WTC11 (cell line): ENCODE results near the gene SOX15. TPM values are rescaled to one million over a fixed set of nuclear protein-coding genes. Genes with fewer than 3 reads are reported as not detected.

Experiments
- ATAC-seq: fragments of 200-7000 bp; cut with Tn5 transposase; 2 replicates; pipeline ENCODE4 v1.10.0; 2021; ENCODE audit warnings: mild to moderate bottlenecking, moderate library complexity
- CTCF ChIA-PET: fragments of 300-600 bp; sonication (Branson Sonifier 250); formaldehyde crosslinking; loops from one replicate; lab custom pipeline; 2021; ENCODE audit warnings: antibody characterized with exemption; lab: Charles Lee
- POLR2A ChIA-PET: fragments of 350-600 bp; sonication (Branson Sonifier 250); formaldehyde crosslinking; loops from one replicate; lab custom pipeline; 2021; ENCODE audit warnings: antibody characterized with exemption; lab: Charles Lee
- DNase-seq: peaks from one replicate; pipeline ENCODE4 v3.0.0; 2021; ENCODE audit warnings: low spot score
- H3K27ac Mint-ChIP-seq: 2 replicates; pipeline ENCODE4 v1.8.0; 2021; ENCODE audit warnings: mixed read lengths
- H3K27me3 Mint-ChIP-seq: 2 replicates; pipeline ENCODE4 v1.8.0; 2021; ENCODE audit warnings: low read depth, mild to moderate bottlenecking, moderate library complexity, mixed read lengths
- H3K36me3 Mint-ChIP-seq: 2 replicates; pipeline ENCODE4 v1.8.0; 2021; ENCODE audit warnings: mixed read lengths
- H3K4me1 Mint-ChIP-seq: 2 replicates; pipeline ENCODE4 v1.8.0; 2022; ENCODE audit warnings: mixed read lengths
- H3K4me3 Mint-ChIP-seq: 2 replicates; pipeline ENCODE4 v1.8.0; 2021; ENCODE audit warnings: mild to moderate bottlenecking, moderate library complexity, mixed read lengths
- H3K9me3 Mint-ChIP-seq: 2 replicates; pipeline ENCODE4 v1.8.0; 2021; ENCODE audit warnings: mixed read lengths
- ERG ChIP-seq: fragments of 250-450 bp; sonication (Bioruptor Pico); IDR thresholded peaks from 2 replicates; pipeline ENCODE4 v1.8.0; 2021; ENCODE audit warnings: mild to moderate bottlenecking
- ETV6 ChIP-seq: sonication (generic); formaldehyde crosslinking; IDR thresholded peaks from 2 replicates; pipeline ENCODE4 v1.8.1; 2022; ENCODE audit warnings: mild to moderate bottlenecking, missing genetic modification reagents
- FOXK1 ChIP-seq: sonication (generic); formaldehyde crosslinking; IDR thresholded peaks from 2 replicates; pipeline ENCODE4 v1.8.0; 2022; ENCODE audit warnings: mild to moderate bottlenecking, moderate library complexity, missing genetic modification reagents
- GRHL2 ChIP-seq: fragments of 250-450 bp; sonication (Bioruptor Pico); IDR thresholded peaks from 2 replicates; pipeline ENCODE4 v1.8.0; 2022; ENCODE audit warnings: mild to moderate bottlenecking, moderate library complexity; ENCODE audit not compliant: insufficient replicate concordance, severe bottlenecking
- GTF2I ChIP-seq: fragments of 250-450 bp; sonication (Bioruptor Pico); conservative IDR thresholded peaks from 2 replicates; pipeline ENCODE4 v1.4.0; 2021; ENCODE audit warnings: mild to moderate bottlenecking
- HMGXB4 ChIP-seq: sonication (generic); formaldehyde crosslinking; IDR thresholded peaks from 2 replicates; pipeline ENCODE4 v1.8.1; 2023; ENCODE audit warnings: mild to moderate bottlenecking, moderate library complexity, missing genetic modification reagents
- JUN ChIP-seq: sonication (generic); formaldehyde crosslinking; IDR thresholded peaks from 2 replicates; pipeline ENCODE4 v1.8.0; 2023; ENCODE audit warnings: mild to moderate bottlenecking, missing genetic modification reagents
- NFATC4 ChIP-seq: fragments of 250-450 bp; sonication (Bioruptor Pico); IDR thresholded peaks from 2 replicates; pipeline ENCODE4 v1.9.0; 2021; ENCODE audit warnings: mild to moderate bottlenecking
- NFYB ChIP-seq: sonication (generic); formaldehyde crosslinking; conservative IDR thresholded peaks from 2 replicates; pipeline ENCODE4 v1.8.0; 2022; ENCODE audit warnings: low read depth, missing genetic modification reagents
- PRRX2 ChIP-seq: fragments of 250-450 bp; sonication (Bioruptor Pico); IDR thresholded peaks from 2 replicates; pipeline ENCODE4 v1.8.0; 2021; ENCODE audit warnings: mild to moderate bottlenecking
- RELA ChIP-seq: sonication (generic); formaldehyde crosslinking; IDR thresholded peaks from 2 replicates; pipeline ENCODE4 v1.8.1; 2022; ENCODE audit warnings: missing genetic modification reagents, mild to moderate bottlenecking, borderline replicate concordance
- ZBTB21 ChIP-seq: sonication (generic); formaldehyde crosslinking; IDR thresholded peaks from 2 replicates; pipeline ENCODE4 v1.8.1; 2023; ENCODE audit warnings: mild to moderate bottlenecking, missing genetic modification reagents, borderline replicate concordance
- ZNF232 ChIP-seq: sonication (generic); formaldehyde crosslinking; IDR thresholded peaks from 2 replicates; pipeline ENCODE4 v1.8.0; 2022; ENCODE audit warnings: mild to moderate bottlenecking, missing genetic modification reagents
- ZNF425 ChIP-seq: fragments of 250-450 bp; sonication (Bioruptor Pico); conservative IDR thresholded peaks from 2 replicates; pipeline ENCODE4 v1.9.0; 2021; ENCODE audit warnings: mild to moderate bottlenecking
- ZNF671 ChIP-seq: fragments of 250-450 bp; sonication (Bioruptor Pico); IDR thresholded peaks from 2 replicates; pipeline ENCODE4 v1.8.0; 2021; ENCODE audit warnings: mild to moderate bottlenecking
- total RNA-seq: library from RNA; stranded (reverse); gene quantifications from 3 replicates; pipeline ENCODE4 v1.2.3, GENCODE V29; 2021
- TF ChIP-seq, protein P1 (sequence below): fragments of 250-450 bp; sonication (Bioruptor Pico); IDR thresholded peaks from 2 replicates; pipeline ENCODE4 v1.9.0; 2021; ENCODE audit warnings: mild to moderate bottlenecking, borderline replicate concordance
- TF ChIP-seq, protein P2 (sequence below): sonication (generic); formaldehyde crosslinking; conservative IDR thresholded peaks from 2 replicates; pipeline ENCODE4 v1.8.1; 2022; ENCODE audit warnings: mild to moderate bottlenecking, missing genetic modification reagents
- TF ChIP-seq, protein P3 (sequence below): sonication (generic); formaldehyde crosslinking; IDR thresholded peaks from 2 replicates; pipeline ENCODE4 v1.8.0; 2023; ENCODE audit warnings: missing genetic modification reagents
- TF ChIP-seq, protein P4 (sequence below): sonication (generic); formaldehyde crosslinking; IDR thresholded peaks from 2 replicates; pipeline ENCODE4 v1.8.1; 2022; ENCODE audit warnings: mild to moderate bottlenecking, moderate library complexity, missing genetic modification reagents

The SOX15 gene
- total RNA-seq, 1 experiment from 2014 or later = 19.9 TPM

DNA sequence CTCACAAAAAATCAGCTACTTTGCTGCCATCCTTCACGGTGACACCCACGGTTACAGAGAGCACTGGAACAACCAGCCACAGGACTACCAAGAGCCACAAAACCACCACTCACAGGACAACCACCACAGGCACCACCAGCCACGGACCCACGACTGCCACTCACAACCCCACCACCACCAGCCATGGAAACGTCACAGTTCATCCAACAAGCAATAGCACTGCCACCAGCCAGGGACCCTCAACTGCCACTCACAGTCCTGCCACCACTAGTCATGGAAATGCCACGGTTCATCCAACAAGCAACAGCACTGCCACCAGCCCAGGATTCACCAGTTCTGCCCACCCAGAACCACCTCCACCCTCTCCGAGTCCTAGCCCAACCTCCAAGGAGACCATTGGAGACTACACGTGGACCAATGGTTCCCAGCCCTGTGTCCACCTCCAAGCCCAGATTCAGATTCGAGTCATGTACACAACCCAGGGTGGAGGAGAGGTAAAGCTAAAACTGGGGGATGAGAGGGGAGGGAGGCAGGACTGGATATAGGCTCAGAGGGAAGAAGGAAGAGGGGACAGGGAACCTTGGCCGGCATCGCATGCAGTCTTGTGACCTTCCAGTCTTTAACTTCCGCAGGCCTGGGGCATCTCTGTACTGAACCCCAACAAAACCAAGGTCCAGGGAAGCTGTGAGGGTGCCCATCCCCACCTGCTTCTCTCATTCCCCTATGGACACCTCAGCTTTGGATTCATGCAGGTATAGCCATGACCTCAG is 9.9 kb downstream of the SOX15 start:
- DNase-seq (no peak), ATAC-seq (no peak)
- Mint-ChIP-seq H3K27me3 (no peaks in the 10 kb centered on the region), H3K27ac (peak overlapping the region; percentile 75), H3K36me3 (peaks cover 43% of the 10 kb centered on the region), H3K4me3 (no peak overlapping the region), H3K4me1 (peaks cover 64% of the 10 kb centered on the region), H3K9me3 (no peaks in the 10 kb centered on the region)
- no peak for TF ChIP-seq GTF2I (CRISPR knock-in tag)
- CTCF ChIA-PET = interaction anchor here (1.3 to 4.3 kb wide), 6 partner anchors 10 to 108 kb away, joined by 3 to 36 read pairs (median 7); partner anchors contain the start of genes SOX15, TP53 and WRAP53
- POLR2A ChIA-PET = interaction anchor here (0.8 to 2.6 kb wide), 3 partner anchors 10 to 107 kb away, joined by 3 to 17 read pairs (median 12); partner anchors contain the start of genes SOX15, TP53 and WRAP53

- no peaks in the 10 kb centered on the region for H3K27me3 Mint-ChIP-seq
- H3K9me3 Mint-ChIP-seq = no peaks in the 10 kb centered on the region
- ChIA-PET POLR2A (interaction anchor here (0.6 to 2.6 kb wide), 3 partner anchors 11 to 108 kb away, joined by 4 to 17 read pairs (median 12); partner anchors contain the start of genes SOX15, TP53 and WRAP53), CTCF (interaction anchor here (0.6 to 4.3 kb wide), 6 partner anchors 8 to 125 kb away, joined by 3 to 36 read pairs (median 7); partner anchors contain the start of genes SOX15, TP53 and WRAP53)
- no peak within 1 kb of the TSS for H3K4me3 Mint-ChIP-seq
- peaks cover 49% of the 10 kb centered on the region for H3K36me3 Mint-ChIP-seq
- DNase-seq = no peak
- H3K4me1 Mint-ChIP-seq = peaks cover 64% of the 10 kb centered on the region
- ATAC-seq = peak; percentile 50
- H3K27ac Mint-ChIP-seq = peak within 1 kb of the TSS; percentile 96
- TF ChIP-seq ERG (CRISPR knock-in tag) (peak; percentile 96), ZNF232 (CRISPR knock-in tag) (no peak), FOXK1 (CRISPR knock-in tag) (peak; percentile 71; the same call in 1 of the 2 replicates), HMGXB4 (CRISPR knock-in tag) (0 out of 2 replicates have a peak, but pooled peaks have one; percentile 3), PRRX2 (CRISPR knock-in tag) (peak; percentile 96), ZNF425 (CRISPR knock-in tag) (peak; percentile 96), ZNF671 (CRISPR knock-in tag) (peak; percentile 97), RELA (CRISPR knock-in tag) (peak; percentile 87; the same call in 1 of the 2 replicates), ZBTB21 (CRISPR knock-in tag) (0 out of 2 replicates have a peak, but pooled peaks have one; percentile 60), NFYB (CRISPR knock-in tag) (0 out of 2 replicates have a peak, but pooled peaks have one; percentile 12), NFATC4 (CRISPR knock-in tag) (peak; percentile 95), GRHL2 (CRISPR knock-in tag) (no peak), JUN (CRISPR knock-in tag) (no peak), ETV6 (CRISPR knock-in tag) (peak; percentile 75)
- TF ChIP-seq, protein P1, sequence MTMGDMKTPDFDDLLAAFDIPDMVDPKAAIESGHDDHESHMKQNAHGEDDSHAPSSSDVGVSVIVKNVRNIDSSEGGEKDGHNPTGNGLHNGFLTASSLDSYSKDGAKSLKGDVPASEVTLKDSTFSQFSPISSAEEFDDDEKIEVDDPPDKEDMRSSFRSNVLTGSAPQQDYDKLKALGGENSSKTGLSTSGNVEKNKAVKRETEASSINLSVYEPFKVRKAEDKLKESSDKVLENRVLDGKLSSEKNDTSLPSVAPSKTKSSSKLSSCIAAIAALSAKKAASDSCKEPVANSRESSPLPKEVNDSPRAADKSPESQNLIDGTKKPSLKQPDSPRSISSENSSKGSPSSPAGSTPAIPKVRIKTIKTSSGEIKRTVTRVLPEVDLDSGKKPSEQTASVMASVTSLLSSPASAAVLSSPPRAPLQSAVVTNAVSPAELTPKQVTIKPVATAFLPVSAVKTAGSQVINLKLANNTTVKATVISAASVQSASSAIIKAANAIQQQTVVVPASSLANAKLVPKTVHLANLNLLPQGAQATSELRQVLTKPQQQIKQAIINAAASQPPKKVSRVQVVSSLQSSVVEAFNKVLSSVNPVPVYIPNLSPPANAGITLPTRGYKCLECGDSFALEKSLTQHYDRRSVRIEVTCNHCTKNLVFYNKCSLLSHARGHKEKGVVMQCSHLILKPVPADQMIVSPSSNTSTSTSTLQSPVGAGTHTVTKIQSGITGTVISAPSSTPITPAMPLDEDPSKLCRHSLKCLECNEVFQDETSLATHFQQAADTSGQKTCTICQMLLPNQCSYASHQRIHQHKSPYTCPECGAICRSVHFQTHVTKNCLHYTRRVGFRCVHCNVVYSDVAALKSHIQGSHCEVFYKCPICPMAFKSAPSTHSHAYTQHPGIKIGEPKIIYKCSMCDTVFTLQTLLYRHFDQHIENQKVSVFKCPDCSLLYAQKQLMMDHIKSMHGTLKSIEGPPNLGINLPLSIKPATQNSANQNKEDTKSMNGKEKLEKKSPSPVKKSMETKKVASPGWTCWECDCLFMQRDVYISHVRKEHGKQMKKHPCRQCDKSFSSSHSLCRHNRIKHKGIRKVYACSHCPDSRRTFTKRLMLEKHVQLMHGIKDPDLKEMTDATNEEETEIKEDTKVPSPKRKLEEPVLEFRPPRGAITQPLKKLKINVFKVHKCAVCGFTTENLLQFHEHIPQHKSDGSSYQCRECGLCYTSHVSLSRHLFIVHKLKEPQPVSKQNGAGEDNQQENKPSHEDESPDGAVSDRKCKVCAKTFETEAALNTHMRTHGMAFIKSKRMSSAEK (CRISPR knock-in tag) = peak; percentile 91
- TF ChIP-seq, protein P2, sequence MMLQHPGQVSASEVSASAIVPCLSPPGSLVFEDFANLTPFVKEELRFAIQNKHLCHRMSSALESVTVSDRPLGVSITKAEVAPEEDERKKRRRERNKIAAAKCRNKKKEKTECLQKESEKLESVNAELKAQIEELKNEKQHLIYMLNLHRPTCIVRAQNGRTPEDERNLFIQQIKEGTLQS (CRISPR knock-in tag) = 0 out of 2 replicates have a peak, but pooled peaks have one; percentile 9
- TF ChIP-seq, protein P3, sequence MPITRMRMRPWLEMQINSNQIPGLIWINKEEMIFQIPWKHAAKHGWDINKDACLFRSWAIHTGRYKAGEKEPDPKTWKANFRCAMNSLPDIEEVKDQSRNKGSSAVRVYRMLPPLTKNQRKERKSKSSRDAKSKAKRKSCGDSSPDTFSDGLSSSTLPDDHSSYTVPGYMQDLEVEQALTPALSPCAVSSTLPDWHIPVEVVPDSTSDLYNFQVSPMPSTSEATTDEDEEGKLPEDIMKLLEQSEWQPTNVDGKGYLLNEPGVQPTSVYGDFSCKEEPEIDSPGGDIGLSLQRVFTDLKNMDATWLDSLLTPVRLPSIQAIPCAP (CRISPR knock-in tag) = 0 out of 2 replicates have a peak, but pooled peaks have one; percentile 49
- TF ChIP-seq, protein P4, sequence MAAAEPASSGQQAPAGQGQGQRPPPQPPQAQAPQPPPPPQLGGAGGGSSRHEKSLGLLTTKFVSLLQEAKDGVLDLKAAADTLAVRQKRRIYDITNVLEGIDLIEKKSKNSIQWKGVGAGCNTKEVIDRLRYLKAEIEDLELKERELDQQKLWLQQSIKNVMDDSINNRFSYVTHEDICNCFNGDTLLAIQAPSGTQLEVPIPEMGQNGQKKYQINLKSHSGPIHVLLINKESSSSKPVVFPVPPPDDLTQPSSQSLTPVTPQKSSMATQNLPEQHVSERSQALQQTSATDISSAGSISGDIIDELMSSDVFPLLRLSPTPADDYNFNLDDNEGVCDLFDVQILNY (CRISPR knock-in tag) = 0 out of 2 replicates have a peak, but pooled peaks have one; percentile 29
These were observed 10.7 kb downstream of the SOX15 start, which contains the start of gene CD68 for GRCh38 chr17:7579001-7579833. TSS of gene CD68 (plus strand) at chr17:7579638. CDS start at chr17:7579678, 40 bp downstream.
